Measurements from ENCODE around the gene CILP2. TPM values are rescaled to one million over a fixed set of nuclear protein-coding genes. Genes with fewer than 3 reads are reported as not detected.

The CILP2 gene
- total RNA-seq, result under 1 TPM; 0.15 to 0.66 (median 0.16) TPM

- Histone ChIP-seq H3K4me3 (peak within 1 kb of the TSS; percentile 28 to 70 (median 52)), H3K4me1 (peaks cover 0 to 7% of the 10 kb centered on the region in 2 donors), H3K9me3 (peaks cover 0 to 5% of the 10 kb centered on the region in 2 donors), H3K27ac (peak within 1 kb of the TSS; percentile 10 to 19), H3K27me3 (no peaks in the 10 kb centered on the region), H3K36me3 (no peaks in the 10 kb centered on the region)
- TF ChIP-seq POLR2A (IDR thresholded peaks at IDR 0.05) (no peak), CTCF (IDR thresholded peaks at IDR 0.05) (peak in 2 of 3 donors; percentile 15 to 17), POLR2AphosphoS5 (IDR thresholded peaks at IDR 0.05) (no peak)
- peak in 1 of 2 donors; percentile 35 for DNase-seq (ENCODE audit: low spot score in 2 of 2)
- intact Hi-C loops (cut with DNase I; ENCODE audit: low total_unique reads), result loop anchor here (10.0 kb wide), 1 partner anchor 417 kb away; no protein-coding TSS in a partner anchor
Measured at GRCh38 chr19:19538061-19538784, at the start of gene CILP2. TSS of gene CILP2 (plus strand) at chr19:19538265. CDS start at chr19:19538350, 85 bp downstream.

- Histone ChIP-seq H3K9me3 (no peaks in the 10 kb centered on the region), H3K27me3 (no peaks in the 10 kb centered on the region), H3K4me1 (peaks cover 9 to 12% of the 10 kb centered on the region in 2 donors), H3K4me3 (peak overlapping the region; percentile 2 to 39 (median 2)), H3K36me3 (peaks cover 2% of the 10 kb centered on the region), H3K27ac (peak overlapping the region; percentile 77 to 87)
- intact Hi-C loops (cut with DNase I; ENCODE audit: low total_unique reads), result no loop called here
- TF ChIP-seq POLR2A (IDR thresholded peaks at IDR 0.05) (no peak), POLR2AphosphoS5 (IDR thresholded peaks at IDR 0.05) (peak in 2 of 3 donors; percentile 60 to 69)
- peak; percentile 58 to 79 for DNase-seq (ENCODE audit: low spot score in 2 of 2)
Measured at GRCh38 chr19:19488875-19489690, 49.0 kb upstream of the CILP2 start.

GRCh38 chr19:19489804-19490204, 48.3 kb upstream of the CILP2 start:
- Histone ChIP-seq H3K27me3 (no peaks in the 10 kb centered on the region), H3K4me3 (peak overlapping the region in 1 of 3 donors; percentile 44), H3K9me3 (no peaks in the 10 kb centered on the region), H3K36me3 (peaks cover 6% of the 10 kb centered on the region), H3K4me1 (peaks cover 9 to 12% of the 10 kb centered on the region in 2 donors), H3K27ac (peak overlapping the region; percentile 77 to 87)
- intact Hi-C loops (cut with DNase I; ENCODE audit: low total_unique reads), result loop anchor here (10.0 kb wide), 1 partner anchor 125 kb away; no protein-coding TSS in a partner anchor
- no peak for DNase-seq (ENCODE audit: low spot score in 2 of 2)
- no peak for TF ChIP-seq CTCF (IDR thresholded peaks at IDR 0.05)
- no peak for TF ChIP-seq POLR2A (IDR thresholded peaks at IDR 0.05)
- TF ChIP-seq POLR2AphosphoS5 (IDR thresholded peaks at IDR 0.05), result no peak

- H3K4me1 ChIP-seq, result peaks cover 9 to 12% of the 10 kb centered on the region in 2 donors
- H3K36me3 ChIP-seq, result peaks cover 6% of the 10 kb centered on the region
- intact Hi-C loops (cut with DNase I; ENCODE audit: low total_unique reads), result loop anchor here (10.0 kb wide), 1 partner anchor 126 kb away; no protein-coding TSS in a partner anchor
- peak overlapping the region in 2 of 3 donors; percentile 15 to 44 for H3K4me3 ChIP-seq
- H3K27me3 ChIP-seq, result no peaks in the 10 kb centered on the region
- TF ChIP-seq CTCF (IDR thresholded peaks at IDR 0.05) (peak; percentile 83 to 84 (median 84)), POLR2AphosphoS5 (IDR thresholded peaks at IDR 0.05) (no peak)
- H3K9me3 ChIP-seq, result no peaks in the 10 kb centered on the region
- peak; percentile 70 for DNase-seq (ENCODE audit: low spot score in 2 of 2)
- H3K27ac ChIP-seq, result peak overlapping the region; percentile 77 to 87
Measured at GRCh38 chr19:19490214-19490968, 47.7 kb upstream of the CILP2 start.
